Omental fat pad (tissue), 4 donors: ENCODE results near the gene RASSF7. TPM values are rescaled to one million over a fixed set of nuclear protein-coding genes. Genes with fewer than 3 reads are reported as not detected.

Source experiments
- ATAC-seq: fragments of 150-250 bp; one replicate; pipeline ENCODE4 v1.9.1; 2016; ENCODE audit warnings: mild to moderate bottlenecking, moderate library complexity; ENCODE audit not compliant: low FRiP score
- DNase-seq: peaks from one replicate; pipeline ENCODE4 v3.0.0-alpha.2; 2019; ENCODE audit warnings: low spot score
- total RNA-seq, 4 donors: library from RNA; depleted of rRNA; stranded (reverse); fragments of >200 nt; gene quantifications; one replicate each; pipeline ENCODE4 v1.1.0, GENCODE V29; 2016
- TF ChIP-seq, protein P1 (sequence below), 3 donors: fragments of 450-650 bp; IDR thresholded peaks; one replicate each; pipeline ENCODE4 v1.5.1; 2016 to 2017; ENCODE audit warnings: antibody characterized with exemption in 3 of 3, mild to moderate bottlenecking in 3 of 3, moderate library complexity in 2 of 3

Gene RASSF7
- total RNA-seq, 4 donors from 2014 or later: 9.1 to 31.8 (median 13.4) TPM

DNA sequence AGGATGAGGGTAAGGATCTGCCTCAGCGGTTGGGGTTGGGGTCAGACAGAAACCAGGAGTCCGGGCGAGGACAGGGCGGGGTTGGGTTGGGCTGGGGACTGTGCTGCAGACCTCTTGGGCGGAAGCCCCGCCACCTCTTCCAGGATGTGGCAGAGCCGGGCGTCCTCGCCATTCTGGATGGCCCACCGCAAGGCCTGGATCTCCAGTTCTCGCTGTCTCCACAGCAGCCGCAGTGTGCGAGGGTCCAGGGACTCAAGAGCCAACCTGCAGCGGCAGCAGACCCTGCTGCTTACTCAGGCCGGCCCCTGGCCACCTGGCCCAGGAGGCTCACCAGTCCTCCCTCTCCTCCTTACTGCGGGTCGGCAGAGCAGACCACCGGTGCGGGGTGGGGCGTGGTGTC lies 2.3 kb upstream of the RASSF7 start:
- TF ChIP-seq, protein P1, sequence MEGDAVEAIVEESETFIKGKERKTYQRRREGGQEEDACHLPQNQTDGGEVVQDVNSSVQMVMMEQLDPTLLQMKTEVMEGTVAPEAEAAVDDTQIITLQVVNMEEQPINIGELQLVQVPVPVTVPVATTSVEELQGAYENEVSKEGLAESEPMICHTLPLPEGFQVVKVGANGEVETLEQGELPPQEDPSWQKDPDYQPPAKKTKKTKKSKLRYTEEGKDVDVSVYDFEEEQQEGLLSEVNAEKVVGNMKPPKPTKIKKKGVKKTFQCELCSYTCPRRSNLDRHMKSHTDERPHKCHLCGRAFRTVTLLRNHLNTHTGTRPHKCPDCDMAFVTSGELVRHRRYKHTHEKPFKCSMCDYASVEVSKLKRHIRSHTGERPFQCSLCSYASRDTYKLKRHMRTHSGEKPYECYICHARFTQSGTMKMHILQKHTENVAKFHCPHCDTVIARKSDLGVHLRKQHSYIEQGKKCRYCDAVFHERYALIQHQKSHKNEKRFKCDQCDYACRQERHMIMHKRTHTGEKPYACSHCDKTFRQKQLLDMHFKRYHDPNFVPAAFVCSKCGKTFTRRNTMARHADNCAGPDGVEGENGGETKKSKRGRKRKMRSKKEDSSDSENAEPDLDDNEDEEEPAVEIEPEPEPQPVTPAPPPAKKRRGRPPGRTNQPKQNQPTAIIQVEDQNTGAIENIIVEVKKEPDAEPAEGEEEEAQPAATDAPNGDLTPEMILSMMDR (IDR thresholded peaks at IDR 0.05): no peak
- no peak for ATAC-seq
- no peak for DNase-seq

DNA sequence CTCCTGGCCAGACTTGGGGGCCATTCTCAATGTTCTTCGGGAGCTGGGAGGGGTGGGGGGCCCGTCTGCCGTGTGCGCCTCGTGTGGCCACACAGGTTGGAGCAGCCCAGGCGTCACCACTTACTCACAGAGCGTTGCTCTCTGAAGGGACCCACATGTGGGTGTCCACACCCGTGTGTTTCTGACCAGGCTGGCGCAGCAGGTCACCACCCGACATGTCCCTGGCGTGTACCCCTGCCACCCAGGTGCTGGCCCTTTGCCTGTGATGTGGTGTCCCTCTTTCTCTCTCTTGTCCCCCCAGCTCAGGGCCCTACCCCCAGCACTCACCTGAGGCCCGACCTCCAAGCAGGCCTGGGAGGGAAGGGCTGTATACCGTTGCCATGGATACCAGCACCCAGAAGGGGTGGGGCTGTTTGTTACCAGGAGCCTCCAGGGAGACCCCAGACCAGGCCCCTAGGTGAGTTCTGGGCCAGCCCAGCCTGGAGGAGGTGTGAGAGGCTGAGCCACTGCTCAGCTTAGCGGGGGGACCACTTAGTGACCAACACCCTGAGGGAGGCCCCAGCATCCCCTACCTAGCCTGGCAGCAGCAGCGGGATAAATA lies 1.6 kb upstream of the RASSF7 start:
- ATAC-seq: no peak
- TF ChIP-seq, protein P1 (IDR thresholded peaks at IDR 0.05): no peak
- DNase-seq: no peak

DNA sequence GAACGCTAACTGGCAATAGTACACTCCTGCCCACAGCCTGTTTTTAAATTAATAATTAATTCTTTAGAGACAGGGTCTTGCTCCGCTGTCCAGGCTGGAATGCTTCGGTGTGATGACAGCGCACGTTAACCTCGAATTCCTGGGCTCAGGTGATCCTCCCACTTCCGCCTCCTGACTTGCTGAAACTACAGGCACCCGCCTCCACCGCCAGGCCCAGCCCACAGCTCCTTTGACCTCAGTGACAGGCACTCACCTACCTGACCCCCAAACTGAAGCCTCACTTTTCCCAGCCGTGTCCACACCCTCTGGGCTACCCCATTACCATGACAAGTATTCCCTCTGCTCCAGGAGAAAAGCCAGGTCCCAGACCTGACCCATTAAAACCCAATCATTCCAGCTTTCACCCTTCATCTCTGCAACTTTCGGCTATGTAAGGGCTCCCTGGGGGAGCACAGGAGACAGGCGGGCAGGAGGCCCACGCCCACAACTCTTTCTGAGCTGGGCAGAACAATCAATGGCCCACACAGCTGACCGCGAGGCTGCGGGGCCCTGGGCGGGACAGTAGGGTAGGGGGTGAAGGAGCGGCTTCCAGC lies 962 bp upstream of the RASSF7 start:
- TF ChIP-seq, protein P1 (IDR thresholded peaks at IDR 0.05): no peak
- ATAC-seq: no peak
- DNase-seq: no peak

DNA sequence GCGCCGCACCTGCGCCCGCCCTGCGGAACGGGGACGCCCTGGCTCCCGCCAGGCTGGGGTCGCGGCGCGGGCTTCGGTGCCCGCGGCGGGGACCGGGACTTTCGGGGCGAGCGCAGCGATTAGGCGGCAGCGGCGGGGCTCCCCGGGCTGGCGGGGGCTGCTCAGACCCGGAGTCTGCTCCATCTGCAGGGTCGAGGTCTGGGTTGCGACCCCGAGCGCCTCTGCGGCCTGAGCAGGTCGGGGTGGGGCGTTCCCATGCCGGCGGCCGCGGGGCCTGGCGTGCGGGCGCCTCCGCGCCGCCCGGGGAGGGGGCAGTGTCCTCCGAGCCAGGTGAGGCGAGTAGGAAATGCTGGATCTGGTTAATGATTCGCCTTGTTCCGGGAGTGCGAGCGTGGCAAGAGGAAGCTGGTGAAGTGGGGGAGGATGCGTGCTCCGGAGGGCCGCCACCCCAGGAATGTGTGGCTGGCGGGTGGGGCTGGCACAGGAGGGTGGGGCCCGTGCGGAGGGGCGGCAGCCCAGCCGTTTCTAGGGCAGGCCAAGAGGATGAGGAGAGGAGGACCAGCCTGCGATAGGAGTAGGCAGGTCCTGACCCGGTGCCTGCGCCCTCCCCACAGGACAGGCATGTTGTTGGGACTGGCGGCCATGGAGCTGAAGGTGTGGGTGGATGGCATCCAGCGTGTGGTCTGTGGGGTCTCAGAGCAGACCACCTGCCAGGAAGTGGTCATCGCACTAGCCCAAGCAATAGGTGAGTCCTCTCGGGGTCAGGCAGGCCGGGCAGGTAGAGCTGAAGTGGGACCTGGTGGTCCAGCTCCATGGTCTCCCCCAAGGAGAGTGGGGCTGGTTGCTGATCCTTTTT lies 606 bp downstream of the RASSF7 start:
- ATAC-seq: peak; percentile 35

DNA sequence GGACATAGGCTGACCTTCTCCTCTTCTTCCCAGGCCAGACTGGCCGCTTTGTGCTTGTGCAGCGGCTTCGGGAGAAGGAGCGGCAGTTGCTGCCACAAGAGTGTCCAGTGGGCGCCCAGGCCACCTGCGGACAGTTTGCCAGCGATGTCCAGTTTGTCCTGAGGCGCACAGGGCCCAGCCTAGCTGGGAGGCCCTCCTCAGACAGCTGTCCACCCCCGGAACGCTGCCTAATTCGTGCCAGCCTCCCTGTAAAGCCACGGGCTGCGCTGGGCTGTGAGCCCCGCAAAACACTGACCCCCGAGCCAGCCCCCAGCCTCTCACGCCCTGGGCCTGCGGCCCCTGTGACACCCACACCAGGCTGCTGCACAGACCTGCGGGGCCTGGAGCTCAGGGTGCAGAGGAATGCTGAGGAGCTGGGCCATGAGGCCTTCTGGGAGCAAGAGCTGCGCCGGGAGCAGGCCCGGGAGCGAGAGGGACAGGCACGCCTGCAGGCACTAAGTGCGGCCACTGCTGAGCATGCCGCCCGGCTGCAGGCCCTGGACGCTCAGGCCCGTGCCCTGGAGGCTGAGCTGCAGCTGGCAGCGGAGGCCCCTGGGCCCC lies 1.4 kb downstream of the RASSF7 start:
- DNase-seq: no peak
- TF ChIP-seq, protein P1 (IDR thresholded peaks at IDR 0.05): no peak
- no peak for ATAC-seq

More for the DNA sequence above, 606 bp downstream of the RASSF7 start:
- TF ChIP-seq, protein P1 (IDR thresholded peaks at IDR 0.05): no peak
- no peak for DNase-seq

DNA sequence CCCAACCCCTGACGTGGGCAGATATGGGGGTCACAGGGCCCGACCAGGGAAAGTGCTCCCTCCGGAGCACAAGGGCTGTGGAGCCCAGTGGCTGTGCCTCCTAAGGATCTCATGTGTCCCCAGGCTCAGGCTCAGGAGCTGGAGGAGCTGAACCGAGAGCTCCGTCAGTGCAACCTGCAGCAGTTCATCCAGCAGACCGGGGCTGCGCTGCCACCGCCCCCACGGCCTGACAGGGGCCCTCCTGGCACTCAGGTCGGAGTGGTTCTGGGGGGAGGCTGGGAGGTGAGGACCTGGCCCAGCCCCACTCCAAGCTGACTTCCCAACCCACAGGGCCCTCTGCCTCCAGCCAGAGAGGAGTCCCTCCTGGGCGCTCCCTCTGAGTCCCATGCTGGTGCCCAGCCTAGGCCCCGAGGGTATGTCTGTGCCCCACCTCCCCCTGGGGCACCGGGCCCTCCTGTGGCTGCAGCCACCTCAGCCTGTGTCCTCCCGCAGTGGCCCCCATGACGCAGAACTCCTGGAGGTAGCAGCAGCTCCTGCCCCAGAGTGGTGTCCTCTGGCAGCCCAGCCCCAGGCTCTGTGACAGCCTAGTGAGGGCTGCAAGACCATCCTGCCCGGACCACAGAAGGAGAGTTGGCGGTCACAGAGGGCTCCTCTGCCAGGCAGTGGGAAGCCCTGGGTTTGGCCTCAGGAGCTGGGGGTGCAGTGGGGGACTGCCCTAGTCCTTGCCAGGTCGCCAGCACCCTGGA lies 2.5 kb downstream of the RASSF7 start:
- ATAC-seq (no peak), DNase-seq (no peak)
- TF ChIP-seq, protein P1 (IDR thresholded peaks at IDR 0.05): no peak
